Stimulated activated CD4-positive, alpha-beta T cell treated with anti-CD3 and anti-CD28 coated beads, Interleukin-2, amount 100 ng/mL, for 24 hours (primary cell): Measurements from ENCODE around the gene TUBA4B.
A peak's percentile ranks its signal among the peaks of the same experiment; 100 is the strongest.
"Not testable (repeated sequence)": the region's sequence is repeated elsewhere in the genome, so short reads cannot be mapped to it uniquely, and the experiment has no call there.

Experiments used
- DNase-seq, 2 donors: peaks; one replicate each; pipeline ENCODE4 v3.0.0-alpha.2; 2020

Gene TUBA4B

GRCh38 chr2:219277703-219278654, 24.9 kb downstream of the TUBA4B start:
- peak; percentile 81 to 82 for DNase-seq

DNA sequence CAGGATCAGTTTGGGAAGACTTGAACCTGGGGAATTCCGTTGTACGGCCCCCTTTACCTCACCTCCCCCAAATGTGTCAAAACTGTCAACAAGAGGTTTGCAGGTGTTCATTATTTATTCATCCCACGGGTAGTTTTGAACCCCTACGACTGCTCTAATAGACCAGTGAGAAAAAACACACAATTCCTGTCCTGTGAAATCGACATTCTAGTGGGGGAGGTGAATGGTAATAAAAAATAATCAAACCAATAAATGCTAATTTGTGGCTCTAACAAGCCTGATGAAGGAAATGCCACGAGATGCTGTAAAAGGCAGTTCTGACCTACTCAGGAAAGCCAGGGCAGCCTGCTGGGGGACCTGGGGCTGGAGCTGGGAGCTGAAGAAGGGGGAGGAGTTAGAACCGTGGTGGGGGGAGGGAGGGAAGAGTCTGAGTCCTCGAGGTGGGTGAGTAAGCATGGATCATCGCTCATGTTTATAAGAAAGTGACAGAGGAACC, 25.7 kb downstream of the TUBA4B start:
- DNase-seq = no peak

DNA sequence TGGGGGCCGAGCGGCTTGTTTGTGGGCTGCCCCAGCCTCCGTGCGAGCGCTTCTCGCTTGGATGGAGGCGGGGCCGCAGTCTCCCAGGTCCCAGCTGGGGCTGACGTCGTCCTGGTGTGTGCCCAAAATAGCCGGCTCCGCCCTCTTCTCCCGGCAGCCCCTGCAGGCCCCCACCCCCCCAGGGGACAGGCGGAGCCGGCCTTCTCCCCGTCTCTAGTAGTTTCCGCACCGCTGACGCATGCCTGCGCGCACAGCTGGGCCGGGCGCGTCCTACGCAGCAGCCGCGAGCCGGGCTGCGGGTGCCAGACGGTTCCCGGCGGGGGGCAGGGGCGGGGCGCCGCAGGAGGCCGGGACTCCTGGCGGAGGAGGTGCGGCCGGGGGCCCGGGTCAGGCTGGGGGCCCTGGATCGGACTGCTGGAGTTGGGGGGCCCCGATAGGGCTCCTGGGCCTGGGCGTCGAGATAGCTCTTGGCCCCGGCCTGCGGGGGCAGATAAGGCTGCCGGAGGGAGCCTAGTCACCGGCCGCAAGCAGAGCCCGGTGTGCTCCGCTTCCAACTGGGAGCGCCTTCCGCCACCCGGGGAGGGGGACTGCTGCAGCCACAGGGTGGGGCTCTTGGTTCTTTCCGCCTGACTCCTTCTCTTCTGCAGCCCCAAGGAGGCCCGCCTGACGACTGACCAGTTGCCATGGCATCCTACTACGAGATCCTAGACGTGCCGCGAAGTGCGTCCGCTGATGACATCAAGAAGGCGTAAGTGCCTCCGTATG, 26.3 kb downstream of the TUBA4B start, which contains the start of gene DNAJB2:
Gene DNAJB2 (plus strand): TSS at position 216 of the 765 bp plus-strand sequence. CDS start 468 bp downstream, at position 684.
- DNase-seq = peak; percentile 99 to 100

DNA sequence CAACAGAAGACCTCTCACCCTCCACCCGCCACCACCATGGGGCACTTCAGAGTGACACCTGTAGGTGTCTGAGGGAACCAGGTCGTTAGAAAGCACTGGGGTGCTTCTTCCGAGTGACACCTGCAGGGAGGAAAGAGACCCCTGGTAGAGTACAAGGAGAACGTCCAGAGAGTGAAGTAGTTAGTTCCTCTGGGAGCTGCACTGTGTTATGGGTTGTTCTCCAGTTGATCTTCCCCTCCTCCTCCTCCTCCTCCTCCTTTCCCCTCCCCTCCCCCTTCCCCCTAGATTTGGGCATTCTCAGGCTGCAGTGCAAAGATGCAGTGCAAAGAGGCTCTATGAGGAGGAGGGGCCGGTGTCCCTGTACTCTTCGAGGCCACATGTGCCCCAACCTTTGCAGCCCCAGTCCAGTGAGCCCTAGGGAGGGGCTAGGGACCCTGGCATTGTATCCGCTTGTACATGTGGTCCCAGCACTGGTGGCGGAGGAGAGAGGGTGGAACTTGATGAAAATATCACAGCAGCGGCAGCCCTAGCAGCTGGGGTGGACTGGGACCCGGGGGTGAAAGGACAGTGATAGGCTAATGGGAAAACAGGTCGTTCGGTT, 27.0 kb downstream of the TUBA4B start:
- no peak for DNase-seq

GRCh38 chr2:219280651-219281050, 27.6 kb downstream of the TUBA4B start:
- DNase-seq = no peak

DNA sequence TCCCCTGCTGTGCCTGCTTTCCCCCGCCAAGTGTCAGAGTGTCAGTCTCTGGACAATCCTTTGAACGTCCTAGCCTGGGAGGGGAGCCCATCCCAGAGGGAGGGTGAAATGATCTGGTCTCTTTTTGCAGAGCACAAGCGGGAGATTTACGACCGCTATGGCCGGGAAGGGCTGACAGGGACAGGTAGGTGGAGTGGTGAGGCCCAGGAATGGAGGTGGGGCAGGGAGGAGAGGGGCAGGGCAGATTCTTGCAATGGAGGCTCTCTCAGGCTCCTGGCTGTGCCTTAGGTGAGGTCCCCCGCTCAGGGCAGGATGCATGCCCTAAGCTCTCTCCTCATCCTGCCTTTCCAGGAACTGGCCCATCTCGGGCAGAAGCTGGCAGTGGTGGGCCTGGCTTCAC, 28.5 kb downstream of the TUBA4B start:
- DNase-seq = no peak

- no peak for DNase-seq
These were observed 29.3 kb downstream of the TUBA4B start for GRCh38 chr2:219282375-219282774.

- no peak for DNase-seq
These were observed 30.0 kb downstream of the TUBA4B start for GRCh38 chr2:219282943-219283581.

GRCh38 chr2:219284501-219285372, 31.7 kb downstream of the TUBA4B start:
- DNase-seq = no peak

DNA sequence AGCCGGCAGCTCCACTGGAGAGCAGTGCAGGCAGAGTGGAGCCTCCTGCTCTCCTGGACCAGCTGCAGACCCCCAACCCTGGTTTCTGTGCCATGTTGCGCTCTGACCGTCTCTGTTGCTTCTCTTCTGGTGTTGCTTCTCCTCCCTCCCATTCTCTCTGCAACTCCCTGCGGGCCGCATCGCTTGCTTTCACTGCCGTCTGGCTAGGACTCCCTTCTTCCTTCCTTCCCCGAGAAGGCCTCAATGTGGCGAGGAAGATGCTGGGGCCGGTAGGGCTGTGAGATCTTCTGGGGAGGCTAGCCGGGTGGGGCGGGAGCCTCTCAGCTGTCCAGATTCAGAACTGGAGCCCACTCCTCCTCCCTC, 32.3 kb downstream of the TUBA4B start:
- no peak for DNase-seq

GRCh38 chr2:219285894-219286425, 32.9 kb downstream of the TUBA4B start:
- no peak for DNase-seq

GRCh38 chr2:219286436-219287115, 33.5 kb downstream of the TUBA4B start:
- DNase-seq = no peak

DNA sequence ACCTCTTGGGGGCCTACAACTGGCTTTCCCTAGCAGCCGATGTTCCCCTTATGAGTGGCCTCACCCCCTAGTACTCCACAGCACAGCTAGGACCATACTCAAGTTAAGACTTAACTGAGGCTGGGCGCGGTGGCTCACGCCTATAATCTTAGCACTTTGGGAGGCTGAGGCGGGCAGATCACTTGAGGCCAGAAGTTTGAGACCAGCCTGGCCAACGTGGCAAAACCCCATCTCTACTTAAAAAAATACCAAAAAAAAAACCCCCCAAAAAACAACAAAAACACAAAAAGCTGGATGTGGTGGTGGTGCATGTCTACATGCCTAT, 34.0 kb downstream of the TUBA4B start:
- DNase-seq = not testable (repeated sequence)

GRCh38 chr2:219287580-219288265, 34.7 kb downstream of the TUBA4B start:
- no peak for DNase-seq

GRCh38 chr2:219289195-219289536, 36.1 kb downstream of the TUBA4B start:
- DNase-seq = no peak

DNA sequence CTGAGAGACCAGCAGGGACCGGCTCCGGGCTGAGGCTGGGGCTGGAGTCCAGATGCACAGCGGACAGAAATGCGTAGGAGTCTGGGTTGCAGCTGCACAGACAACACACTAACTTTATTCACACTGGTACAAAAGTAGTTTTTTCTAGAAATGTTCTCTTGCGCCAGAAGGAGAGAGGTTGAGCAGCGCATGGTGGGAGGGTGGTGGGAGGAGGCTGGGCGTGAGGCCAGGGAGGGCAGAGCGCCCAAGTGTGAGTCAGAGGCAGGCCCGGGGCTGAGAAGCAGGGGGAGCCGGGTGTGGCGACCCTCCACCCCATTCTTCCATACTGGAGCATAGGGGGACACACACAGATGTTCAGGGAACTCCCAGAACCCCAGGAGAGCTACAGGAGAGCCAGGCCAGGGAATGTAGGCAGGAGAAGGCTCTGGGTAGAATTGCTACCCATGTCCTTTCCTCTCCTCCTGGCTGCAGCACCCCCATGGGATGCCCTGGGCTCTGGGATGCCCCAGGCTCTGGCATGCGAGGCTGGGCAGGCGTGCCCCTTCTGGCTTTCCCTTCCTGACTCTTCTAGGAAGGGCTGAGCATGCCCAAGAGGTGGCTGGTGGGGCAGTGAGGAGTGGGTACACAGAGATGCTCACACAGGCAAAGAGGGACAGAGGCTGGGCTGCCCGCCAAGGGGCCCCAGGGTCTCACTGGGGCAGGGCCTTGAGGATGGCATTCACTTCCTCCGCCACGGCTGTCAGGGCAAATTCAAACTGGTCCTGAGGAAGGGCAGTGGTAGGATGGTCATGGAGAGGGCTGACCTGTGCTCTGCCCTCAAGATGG, 36.7 kb downstream of the TUBA4B start:
- no peak for DNase-seq

DNA sequence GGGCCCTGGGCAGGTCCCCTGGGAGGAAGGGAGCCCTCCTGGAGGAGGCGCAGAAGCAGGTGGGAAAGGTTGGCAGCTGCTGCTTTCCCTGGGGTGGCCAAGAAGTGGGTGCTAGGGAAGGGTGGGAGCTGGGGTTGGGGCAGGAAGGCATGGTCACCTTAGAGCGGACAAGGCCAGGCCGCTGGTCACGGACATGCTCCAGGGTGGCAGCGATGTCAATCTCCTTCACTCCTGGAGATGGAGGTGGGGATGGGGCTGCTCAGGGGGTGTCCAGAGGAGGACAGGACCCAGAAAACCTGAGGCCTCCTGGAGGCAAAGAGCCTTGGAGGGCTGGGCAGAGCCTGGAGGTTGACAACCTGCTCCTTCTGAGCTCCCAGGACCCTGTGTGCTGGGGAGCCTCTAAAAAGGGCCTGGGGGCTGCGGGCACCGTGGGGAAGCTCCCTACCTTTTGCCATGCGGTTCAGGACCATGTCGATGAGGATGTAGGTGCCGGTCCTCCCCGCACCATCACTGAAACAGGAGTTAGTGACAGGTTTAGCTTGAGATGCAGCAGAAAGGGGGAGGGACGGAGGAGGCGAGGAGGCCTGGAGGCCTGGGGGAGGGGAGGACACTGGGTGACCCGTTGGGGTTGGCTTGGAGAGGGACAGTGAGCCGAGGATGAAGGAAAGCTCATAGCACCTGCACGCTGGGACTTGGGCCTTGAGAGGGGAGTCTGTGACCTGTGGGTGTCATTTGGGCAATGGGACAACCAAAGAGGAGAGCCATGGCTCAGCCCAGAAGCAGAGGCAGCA, 37.5 kb downstream of the TUBA4B start:
- no peak for DNase-seq

GRCh38 chr2:219291394-219291793, 38.4 kb downstream of the TUBA4B start:
- DNase-seq = no peak
